Measurements from ENCODE around the gene ACER2.
A peak's percentile ranks its signal among the peaks of the same experiment; 100 is the strongest.

- TF ChIP-seq, protein P1, sequence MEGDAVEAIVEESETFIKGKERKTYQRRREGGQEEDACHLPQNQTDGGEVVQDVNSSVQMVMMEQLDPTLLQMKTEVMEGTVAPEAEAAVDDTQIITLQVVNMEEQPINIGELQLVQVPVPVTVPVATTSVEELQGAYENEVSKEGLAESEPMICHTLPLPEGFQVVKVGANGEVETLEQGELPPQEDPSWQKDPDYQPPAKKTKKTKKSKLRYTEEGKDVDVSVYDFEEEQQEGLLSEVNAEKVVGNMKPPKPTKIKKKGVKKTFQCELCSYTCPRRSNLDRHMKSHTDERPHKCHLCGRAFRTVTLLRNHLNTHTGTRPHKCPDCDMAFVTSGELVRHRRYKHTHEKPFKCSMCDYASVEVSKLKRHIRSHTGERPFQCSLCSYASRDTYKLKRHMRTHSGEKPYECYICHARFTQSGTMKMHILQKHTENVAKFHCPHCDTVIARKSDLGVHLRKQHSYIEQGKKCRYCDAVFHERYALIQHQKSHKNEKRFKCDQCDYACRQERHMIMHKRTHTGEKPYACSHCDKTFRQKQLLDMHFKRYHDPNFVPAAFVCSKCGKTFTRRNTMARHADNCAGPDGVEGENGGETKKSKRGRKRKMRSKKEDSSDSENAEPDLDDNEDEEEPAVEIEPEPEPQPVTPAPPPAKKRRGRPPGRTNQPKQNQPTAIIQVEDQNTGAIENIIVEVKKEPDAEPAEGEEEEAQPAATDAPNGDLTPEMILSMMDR (IDR thresholded peaks at IDR 0.05), result peak; percentile 32
- no peak for TF ChIP-seq ZFX (IDR thresholded peaks at IDR 0.05; ENCODE audit: borderline replicate concordance)
Measured at GRCh38 chr9:19408693-19409400, at the start of gene ACER2.

Measured in 22Rv1 (cell line).